Activated CD4-positive, alpha-beta T cell treated with anti-CD3 and anti-CD28 coated beads for 48 hours (primary cell): ENCODE measurements around the gene IRGC.

Source experiments
- DNase-seq: peaks from one replicate; pipeline ENCODE4 v3.0.0-alpha.2; 2020

The IRGC gene

GRCh38 chr19:43692385-43692784, 23.5 kb upstream of the IRGC start:
- no peak for DNase-seq

GRCh38 chr19:43692877-43693276, 23.0 kb upstream of the IRGC start:
- DNase-seq: no peak

- no peak for DNase-seq
These were observed 21.3 kb upstream of the IRGC start for GRCh38 chr19:43694553-43694952.

GRCh38 chr19:43695985-43696704, 19.7 kb upstream of the IRGC start:
- no peak for DNase-seq

- no peak for DNase-seq
These were observed 18.6 kb upstream of the IRGC start for GRCh38 chr19:43697295-43697694.

GRCh38 chr19:43699506-43700394, 16.1 kb upstream of the IRGC start:
- DNase-seq: peak; percentile 19

GRCh38 chr19:43700395-43701000, 15.4 kb upstream of the IRGC start:
- peak; percentile 45 for DNase-seq

GRCh38 chr19:43704002-43704705, 11.7 kb upstream of the IRGC start:
- no peak for DNase-seq

- no peak for DNase-seq
These were observed 10.1 kb upstream of the IRGC start for GRCh38 chr19:43705729-43706128.

GRCh38 chr19:43707158-43707712, 8.6 kb upstream of the IRGC start:
- DNase-seq: no peak

- DNase-seq: no peak
These were observed 7.2 kb upstream of the IRGC start for GRCh38 chr19:43708716-43709115.

- DNase-seq: no peak
These were observed 4.0 kb upstream of the IRGC start for GRCh38 chr19:43711751-43712355.

- DNase-seq: no peak
These were observed 2.7 kb upstream of the IRGC start for GRCh38 chr19:43713208-43713607.

- DNase-seq: no peak
These were observed 2.9 kb downstream of the IRGC start for GRCh38 chr19:43718627-43719377.

- no peak for DNase-seq
These were observed 3.5 kb downstream of the IRGC start for GRCh38 chr19:43719378-43719868.

- no peak for DNase-seq
These were observed 4.0 kb downstream of the IRGC start for GRCh38 chr19:43719918-43720317.

GRCh38 chr19:43720936-43721335, 5.1 kb downstream of the IRGC start:
- DNase-seq: peak; percentile 29

- DNase-seq: no peak
These were observed 5.7 kb downstream of the IRGC start for GRCh38 chr19:43721469-43722048.

- no peak for DNase-seq
These were observed 7.7 kb downstream of the IRGC start for GRCh38 chr19:43723588-43723987.

- no peak for DNase-seq
These were observed 9.0 kb downstream of the IRGC start for GRCh38 chr19:43724896-43725295.

GRCh38 chr19:43725468-43725867, 9.6 kb downstream of the IRGC start:
- no peak for DNase-seq
